ENCODE measurements around the gene BLOC1S5.
"Not testable (repeated sequence)": the region's sequence is repeated elsewhere in the genome, so short reads cannot be mapped to it uniquely, and the experiment has no call there.

Gene BLOC1S5

GRCh38 chr6:7992002-7992815 is 72.0 kb downstream of the BLOC1S5 start:
- no peak for DNase-seq

- DNase-seq: no peak
Observed at GRCh38 chr6:7991536-7991935, 72.7 kb downstream of the BLOC1S5 start.

GRCh38 chr6:7986219-7986618 is 78.0 kb downstream of the BLOC1S5 start:
- no peak for DNase-seq

GRCh38 chr6:7983967-7984366 is 80.2 kb downstream of the BLOC1S5 start:
- not testable (repeated sequence) for DNase-seq

- DNase-seq: no peak
Observed at GRCh38 chr6:7979831-7980230, 84.4 kb downstream of the BLOC1S5 start.

GRCh38 chr6:7978736-7979135 is 85.5 kb downstream of the BLOC1S5 start:
- DNase-seq: no peak

- no peak for DNase-seq
Observed at GRCh38 chr6:7976485-7977056, 87.6 kb downstream of the BLOC1S5 start.

- DNase-seq: no peak
Observed at GRCh38 chr6:7975764-7976146, 88.4 kb downstream of the BLOC1S5 start.

GRCh38 chr6:7974938-7975763 is 89.0 kb downstream of the BLOC1S5 start:
- no peak for DNase-seq

- no peak for DNase-seq
Observed at GRCh38 chr6:7974565-7974937, 89.6 kb downstream of the BLOC1S5 start.

GRCh38 chr6:7973584-7973983 is 90.6 kb downstream of the BLOC1S5 start:
- no peak for DNase-seq

GRCh38 chr6:7971499-7971898 is 92.7 kb downstream of the BLOC1S5 start:
- no peak for DNase-seq

- DNase-seq: no peak
Observed at GRCh38 chr6:7970616-7971015, 93.6 kb downstream of the BLOC1S5 start.
